Activated CD4-positive, alpha-beta T cell treated with anti-CD3 and anti-CD28 coated beads, Interleukin-2, Interleukin-6, amounts not matched to agents 100 ng/mL and 50 ng/mL, durations not matched to agents 16 hours and 8 hours (primary cell): ENCODE results near the gene SMIM11.
"Not testable (repeated sequence)": the region's sequence is repeated elsewhere in the genome, so short reads cannot be mapped to it uniquely, and the experiment has no call there.

Experiments used
- DNase-seq: peaks from one replicate; pipeline ENCODE4 v3.0.0-alpha.2; 2020

SMIM11 gene

DNA sequence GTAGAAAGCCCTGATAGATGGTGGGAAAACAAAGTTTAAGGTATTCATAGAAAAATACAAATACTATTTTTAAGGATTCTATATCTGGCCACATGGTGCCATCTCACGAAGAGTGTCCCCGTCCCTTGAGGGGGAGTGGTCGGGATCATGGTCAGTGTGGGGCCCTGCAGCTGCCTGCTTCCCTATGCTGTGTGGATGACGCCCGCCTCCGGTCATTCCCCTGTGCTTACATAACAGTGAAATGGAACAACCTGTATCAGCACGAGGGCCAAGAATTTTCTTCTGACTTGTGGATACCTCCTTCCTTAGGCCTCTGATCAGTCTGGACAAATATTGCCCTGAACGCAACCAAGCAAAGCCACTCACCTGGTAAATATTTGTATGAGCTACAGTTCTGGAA lies 52.0 kb downstream of the SMIM11 start:
- DNase-seq: not testable (repeated sequence)

DNA sequence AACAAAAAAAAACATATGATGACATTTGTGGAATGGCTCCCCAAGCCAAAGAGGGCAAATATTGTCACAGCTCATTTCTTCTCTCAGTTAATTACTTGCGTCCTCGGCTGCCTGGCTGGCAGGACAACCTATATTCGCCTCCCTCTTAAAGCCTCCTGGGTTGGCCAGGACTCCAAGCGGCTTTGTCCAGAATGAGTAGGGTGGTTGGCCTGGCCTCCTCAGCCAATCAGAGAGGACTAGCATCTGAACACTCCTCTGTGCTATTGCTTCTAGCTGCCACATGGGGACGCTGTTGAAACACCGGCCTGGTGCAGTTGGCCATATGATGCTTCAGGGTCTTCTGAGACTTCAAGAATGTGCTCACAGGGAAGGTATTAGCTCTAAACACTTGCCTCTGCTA lies 53.1 kb downstream of the SMIM11 start:
- not testable (repeated sequence) for DNase-seq

DNA sequence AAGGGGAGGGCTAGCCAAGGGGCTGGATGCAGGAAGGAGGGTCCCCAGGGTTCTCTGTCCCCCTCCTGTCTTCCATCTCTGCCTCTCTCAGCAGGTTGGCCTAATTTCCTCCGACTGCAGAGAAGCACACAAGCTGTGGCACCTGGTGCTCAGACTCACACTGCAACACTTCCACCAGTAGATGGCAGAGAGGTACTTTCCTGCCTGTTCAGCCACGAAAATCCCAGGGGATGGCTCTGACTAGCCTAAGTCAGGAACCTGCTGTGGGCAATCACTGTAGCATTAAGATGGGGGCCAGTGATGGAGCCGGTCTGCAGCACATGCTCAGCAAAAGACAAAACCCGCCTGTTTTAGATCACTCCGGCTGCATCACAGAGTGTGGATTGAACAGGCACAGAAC lies 54.4 kb downstream of the SMIM11 start:
- not testable (repeated sequence) for DNase-seq
